ENCODE data around the gene MTMR2.
A peak's percentile ranks its signal among the peaks of the same experiment; 100 is the strongest.
"Not testable (repeated sequence)": the region's sequence is repeated elsewhere in the genome, so short reads cannot be mapped to it uniquely, and the experiment has no call there.

Gene MTMR2

DNA sequence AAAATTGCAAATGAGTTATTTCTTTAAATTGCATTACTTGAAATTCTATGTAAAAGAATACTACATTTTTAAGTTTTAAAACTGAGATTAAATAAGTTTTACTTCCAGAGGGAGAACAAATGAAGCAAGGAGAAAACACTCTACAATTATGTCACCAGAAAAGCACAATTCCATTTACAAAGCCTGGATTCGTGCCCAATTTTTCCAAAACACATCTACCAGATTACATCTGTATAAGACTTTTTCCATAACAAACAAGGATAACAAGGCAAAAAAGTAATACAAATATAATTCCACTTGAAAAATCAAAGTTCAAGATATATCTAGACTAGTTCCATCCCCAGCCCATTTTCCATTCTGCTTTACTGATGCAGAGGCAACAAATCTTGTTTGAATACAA is 40.5 kb downstream of the MTMR2 start:
- no peak for DNase-seq

DNA sequence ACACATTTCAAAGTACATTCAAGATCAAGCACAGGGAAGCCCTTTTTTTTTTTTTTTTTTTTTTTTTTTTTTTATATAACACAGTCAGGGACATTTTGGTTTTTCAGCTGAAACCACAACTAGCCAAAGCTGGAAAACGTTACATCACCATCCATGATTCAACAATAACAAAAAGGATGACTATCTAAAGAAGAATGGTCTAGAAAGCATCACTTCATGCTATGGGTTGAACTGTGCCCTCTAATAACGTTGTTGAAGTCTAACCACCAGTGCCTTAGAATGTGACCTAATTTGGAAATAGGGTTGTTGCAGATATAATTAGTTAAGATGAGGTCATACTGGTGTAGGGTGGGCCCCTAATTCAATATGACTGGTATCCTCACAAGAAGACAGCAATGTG is 46.6 kb downstream of the MTMR2 start:
- DNase-seq = no peak

DNA sequence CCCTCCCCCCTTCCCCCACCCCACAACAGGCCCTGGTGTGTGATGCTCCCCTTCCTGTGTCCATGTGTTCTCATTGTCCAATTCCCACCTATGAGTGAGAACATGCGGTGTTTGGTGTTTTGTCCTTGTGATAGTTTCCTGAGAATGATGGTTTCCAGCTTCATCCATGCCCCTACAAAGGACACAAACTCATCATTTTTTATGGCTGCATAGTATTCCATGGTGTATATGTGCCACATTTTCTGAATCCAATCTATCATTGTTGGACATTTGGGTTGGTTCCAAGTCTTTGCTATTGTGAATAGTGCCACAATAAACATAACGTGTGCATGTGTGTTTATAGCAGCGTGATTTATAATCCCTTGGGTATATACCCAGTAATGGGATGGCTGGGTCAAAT is 53.0 kb downstream of the MTMR2 start:
- DNase-seq = not testable (repeated sequence)

DNA sequence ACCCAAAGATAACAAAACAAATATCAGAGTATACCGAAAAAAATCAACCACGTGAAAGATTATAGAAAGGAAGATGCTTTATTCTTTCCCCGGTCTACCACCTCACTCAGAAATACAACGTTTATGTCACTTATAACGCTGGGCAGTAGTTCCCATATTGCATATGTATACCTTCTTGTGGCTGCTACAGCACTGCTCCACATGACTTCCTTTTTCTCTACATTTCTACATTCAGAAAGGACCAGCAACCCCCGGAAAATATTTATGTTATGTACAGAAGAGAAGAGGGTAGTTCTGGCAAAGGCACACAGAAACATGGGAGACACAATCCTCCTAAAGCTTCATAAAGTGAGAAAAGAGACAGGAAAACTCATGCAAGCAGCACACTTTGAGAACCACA is 56.8 kb downstream of the MTMR2 start:
- no peak for DNase-seq

DNA sequence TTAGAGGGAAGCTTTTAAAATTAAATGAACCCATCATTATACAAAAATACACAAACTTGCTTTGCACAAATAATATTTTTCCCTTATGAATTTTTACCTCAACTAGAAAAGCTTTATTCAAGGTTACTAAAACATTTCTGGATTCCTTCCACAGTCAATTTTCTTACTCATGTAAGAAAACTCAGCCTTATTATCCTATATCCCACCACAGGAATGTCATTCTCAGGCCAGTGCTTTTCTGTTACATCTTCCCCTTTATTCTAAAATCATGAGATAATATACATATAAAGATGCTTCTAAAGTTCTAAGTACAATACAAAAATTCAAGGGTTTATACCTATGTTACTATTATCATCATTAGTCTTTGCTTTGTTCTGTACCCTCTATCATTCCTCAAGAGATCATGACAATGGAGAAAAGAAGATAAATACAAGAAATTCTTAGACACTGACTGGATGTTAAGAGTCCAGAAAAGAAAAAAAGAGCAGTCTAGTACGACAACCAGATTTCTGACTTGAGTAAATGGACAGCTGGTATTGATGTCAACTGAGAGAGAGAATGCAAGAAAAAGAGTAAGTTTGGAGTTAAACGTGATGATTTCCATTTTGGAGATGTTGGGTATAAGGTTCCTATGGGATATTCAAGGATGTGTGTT is 60.3 kb downstream of the MTMR2 start:
- no peak for DNase-seq

DNA sequence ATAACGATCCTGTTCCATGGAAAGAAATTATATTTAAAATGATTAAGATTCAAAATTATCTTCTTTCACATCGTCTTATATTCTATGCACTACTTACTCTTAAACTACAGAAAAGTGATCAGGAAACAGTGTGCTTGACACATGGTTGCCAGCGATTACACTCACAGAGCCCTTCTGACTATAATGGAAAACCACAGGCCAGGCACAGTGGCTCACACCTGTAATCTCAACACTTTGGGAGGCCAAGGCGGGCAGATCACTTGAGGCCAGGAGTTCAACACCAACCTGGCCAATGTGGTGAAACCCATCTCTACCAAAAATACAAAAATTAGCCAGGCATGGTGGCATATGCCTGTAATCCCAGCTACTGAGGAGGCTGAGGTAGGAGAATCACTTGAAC is 63.9 kb downstream of the MTMR2 start:
- not testable (repeated sequence) for DNase-seq

DNA sequence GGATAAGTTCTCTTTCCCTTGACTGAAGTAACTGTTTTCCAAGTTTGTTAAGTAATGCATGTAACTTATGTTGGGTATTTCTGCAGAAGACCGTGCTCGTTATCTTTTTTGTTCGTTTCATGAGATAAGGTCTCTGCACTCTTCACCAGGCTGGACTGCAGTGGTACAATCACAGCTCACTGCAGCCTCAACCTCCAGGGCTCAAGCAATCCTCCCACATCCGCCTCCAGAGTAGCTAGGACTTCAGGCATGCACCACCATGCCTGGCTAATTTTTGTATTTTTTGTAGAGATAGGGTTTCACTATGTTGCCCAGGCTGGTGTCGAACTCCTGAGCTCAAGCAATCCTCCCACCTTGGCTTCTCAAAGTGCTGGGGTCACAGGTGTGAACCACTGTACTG is 69.5 kb downstream of the MTMR2 start:
- not testable (repeated sequence) for DNase-seq

DNA sequence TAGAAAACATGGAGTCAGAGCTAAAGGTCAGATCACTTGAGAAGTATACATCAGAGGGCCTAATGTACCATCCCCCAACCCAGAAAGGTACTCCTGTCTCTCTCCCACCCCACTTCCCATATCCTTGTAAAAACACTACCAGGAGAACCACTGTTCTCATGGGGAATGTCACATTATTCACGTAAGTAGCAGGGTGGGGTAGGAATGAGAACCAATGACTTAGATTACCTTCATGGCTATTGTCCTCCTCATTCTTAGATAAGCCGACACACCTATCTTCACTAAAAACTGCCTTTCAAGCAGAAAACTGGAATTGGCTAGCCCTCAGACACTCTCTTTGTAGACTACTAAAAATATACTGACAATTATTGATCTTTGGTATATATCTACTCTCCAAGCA is 70.0 kb downstream of the MTMR2 start:
- no peak for DNase-seq

DNA sequence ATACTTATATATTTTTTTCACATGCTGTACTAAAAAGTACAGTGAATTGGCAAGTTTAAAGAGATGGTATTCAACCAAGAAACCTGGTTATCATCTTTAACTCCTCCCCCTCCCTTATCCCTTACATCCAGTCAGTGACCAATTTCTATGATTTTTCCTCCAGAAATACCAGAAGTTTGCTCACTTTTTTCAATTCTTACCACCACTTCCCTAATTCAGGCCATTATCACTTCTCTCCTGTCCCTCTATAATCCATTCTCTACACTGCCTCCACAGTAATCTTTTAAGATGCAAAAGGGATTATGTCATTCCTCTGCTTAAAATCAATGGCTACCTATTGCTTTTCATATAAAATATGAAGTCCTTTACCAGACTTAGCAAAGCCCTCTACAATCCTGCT is 70.8 kb downstream of the MTMR2 start:
- DNase-seq = no peak

DNA sequence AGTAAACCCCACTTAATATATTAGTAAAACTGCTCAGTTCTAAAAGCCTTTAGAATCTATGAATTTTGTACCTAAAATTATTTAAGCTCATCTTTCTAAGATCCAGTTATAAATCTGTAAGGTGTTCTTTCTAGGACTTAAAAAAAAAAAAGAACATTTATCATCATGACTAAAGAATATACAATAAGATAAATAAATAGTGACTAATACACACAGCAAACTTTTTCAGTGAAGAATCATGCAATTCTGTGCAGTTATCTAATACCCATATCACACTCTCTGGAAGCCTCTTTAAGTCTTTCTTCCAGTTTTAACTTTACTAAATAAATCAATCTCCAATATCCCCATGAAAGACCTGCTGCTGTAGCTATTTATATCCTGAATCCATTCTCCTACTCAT is 73.8 kb downstream of the MTMR2 start:
- DNase-seq = no peak

DNA sequence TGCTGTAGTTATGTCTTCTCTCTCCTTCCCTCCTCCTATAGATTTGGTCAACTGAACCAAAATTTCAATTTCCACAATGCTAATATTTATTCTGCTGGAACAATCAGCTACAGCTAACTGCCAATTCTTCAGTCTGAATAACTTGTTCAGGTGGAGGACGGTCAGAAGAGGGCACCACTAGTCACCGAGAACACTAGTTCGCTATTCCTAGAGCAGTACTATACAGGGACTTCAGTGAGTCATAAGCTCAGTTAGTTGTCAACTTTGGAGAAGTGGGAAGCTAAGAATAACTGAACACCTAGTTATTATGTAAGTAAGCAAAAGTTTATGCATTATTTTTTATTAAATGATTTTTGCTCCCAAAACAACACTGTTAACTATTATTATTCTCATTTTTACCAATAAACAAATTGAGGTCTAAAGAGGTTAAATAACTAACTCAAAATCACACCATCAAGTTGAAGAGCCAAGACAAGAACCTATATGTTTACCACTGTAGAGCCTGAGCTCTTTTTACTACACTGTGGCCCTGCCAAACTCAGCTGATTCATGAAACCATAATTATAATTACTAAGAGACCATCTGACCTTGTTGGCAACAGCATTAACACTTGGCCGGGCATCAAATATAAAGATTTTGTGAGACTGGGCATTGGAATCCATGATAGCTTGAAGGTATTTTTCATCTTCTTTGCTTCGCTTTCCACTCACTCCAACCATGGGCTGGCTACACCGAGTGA is 74.7 kb downstream of the MTMR2 start:
- DNase-seq = no peak

DNA sequence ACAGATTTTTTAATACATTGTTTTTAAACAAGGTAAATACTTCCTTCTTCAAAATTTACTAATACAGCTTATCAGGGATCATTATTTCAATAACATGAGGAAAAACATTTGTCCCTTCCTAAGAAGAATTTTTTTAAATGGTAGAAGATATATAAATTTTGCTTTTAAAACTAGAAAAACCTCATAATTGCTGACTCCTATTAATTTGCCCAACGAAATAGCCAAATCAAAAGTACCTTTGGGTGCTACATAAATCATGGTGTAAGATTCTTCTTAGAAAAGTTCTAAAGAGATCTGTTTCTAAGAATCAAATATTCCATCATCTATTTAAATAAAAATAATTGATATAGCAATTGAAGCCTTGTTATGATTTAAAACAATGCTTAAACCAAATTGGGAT is 78.7 kb downstream of the MTMR2 start:
- no peak for DNase-seq

DNA sequence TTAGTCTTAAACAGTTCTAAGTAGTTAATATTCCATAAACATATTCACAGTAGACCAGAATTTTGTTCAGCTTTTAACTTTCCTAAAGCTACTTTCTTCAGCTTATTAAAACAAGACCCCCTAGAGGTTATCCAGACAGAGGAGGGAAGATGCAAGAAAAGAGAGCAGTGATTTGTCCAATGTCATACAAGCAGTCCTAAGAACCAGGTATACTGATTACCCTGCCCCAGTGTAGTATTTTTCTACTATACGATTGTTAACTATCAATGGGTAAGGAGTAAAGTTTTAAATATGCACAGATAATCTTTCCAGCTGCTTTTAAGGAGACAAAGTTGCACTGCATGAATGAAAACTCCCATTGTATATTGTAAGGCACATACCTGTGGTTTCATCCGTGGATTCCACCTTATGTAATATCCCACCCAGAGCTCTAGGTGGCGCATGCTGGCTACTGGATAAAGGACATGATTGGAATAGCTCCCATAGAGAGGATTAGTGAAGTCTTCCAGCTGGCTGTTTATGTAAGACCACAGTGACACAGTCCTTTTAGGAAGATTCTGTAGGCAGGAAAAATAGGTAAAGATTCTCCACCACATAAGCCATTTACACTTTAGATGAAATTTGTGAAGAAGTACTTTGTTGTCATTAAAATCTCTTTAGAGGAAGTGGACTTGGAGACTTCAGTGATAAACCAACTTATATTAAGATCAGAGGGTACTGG is 88.0 kb downstream of the MTMR2 start:
- peak; percentile 23 for DNase-seq

DNA sequence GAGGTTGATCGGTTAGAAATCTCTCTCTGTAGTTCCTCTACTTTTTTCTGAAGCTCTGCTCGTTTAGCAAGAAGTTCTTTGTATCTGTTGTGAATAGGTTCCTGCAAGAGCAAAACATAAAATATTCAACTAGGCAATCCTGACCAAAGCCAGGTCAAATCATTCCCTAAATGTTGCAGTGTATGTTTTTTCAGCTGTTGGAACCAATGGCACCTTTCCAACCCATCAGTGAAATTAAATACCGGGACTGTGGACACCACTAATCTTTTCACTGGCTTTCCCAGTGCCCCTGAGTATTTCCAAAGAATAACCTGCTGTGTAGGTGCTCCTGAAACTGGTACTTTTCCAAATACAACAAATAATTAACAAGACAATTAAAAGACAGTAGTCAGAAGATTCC is 88.6 kb downstream of the MTMR2 start:
- no peak for DNase-seq

DNA sequence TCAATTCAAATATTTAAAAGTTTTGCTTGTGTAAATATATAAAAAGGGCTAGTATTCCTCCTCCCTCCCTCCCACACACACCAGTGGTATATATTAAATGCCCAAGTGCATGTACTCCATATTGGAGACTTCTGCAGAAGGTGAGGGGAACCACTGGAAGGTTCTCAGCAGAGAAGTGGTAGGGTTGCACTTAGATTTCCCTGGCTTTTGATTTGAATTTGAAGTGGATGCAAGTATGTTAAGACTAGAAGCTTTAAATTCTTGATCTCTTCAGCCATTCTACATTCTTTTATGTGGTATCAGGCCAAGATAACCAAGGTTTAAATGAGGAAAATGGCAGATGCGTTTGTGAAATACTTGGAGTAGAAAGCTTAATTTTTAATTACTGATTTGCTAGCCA is 90.5 kb downstream of the MTMR2 start:
- no peak for DNase-seq

DNA sequence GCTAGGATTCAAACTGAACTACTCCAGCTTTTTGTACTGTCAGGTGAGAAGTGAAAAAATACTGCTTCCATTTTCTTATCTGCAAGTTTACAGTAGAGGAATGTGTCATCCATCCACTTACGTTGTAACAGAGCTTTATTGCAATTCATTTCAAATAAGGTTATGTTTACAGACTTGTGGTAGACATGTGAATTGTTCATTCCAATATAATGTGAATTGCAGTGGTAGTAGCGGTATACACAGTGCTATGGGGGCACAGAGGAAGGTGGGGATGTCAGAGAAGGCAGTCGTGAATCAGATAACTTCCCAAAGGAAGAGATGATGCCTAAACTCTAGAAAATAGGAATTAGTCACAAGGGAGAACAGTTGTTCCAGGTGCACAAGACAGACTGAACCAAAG is 91.1 kb downstream of the MTMR2 start:
- no peak for DNase-seq

DNA sequence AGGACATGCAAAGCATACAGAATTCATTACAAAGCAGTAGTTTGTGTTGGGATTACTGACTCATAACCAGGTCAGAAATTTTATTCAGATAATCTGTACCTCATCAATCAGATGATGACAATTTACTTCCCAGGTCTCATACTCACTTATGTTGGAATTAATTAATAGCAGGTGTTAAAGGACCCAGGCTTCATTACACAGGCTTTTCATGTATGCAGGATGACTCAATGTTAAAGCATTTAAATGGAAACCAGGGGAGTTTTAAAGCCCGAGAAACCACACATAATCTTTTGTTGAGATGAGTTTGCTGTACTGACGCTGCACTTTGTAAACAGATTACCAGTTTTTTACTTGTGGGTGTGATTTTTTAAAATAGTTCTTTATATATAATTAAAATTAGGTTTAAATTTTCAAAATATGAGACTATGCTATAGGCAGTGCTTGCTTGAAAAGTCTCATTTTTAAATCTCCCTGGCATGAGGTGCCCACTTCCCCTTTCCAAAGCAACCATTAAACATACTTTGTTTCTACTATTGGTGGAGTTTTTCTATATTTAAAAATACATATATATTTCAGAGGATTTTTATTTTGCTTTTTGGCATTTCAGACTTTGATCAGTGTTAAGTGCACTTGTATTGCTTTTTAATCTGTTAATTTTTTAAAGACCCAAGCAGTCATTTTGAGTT is 92.6 kb downstream of the MTMR2 start:
- no peak for DNase-seq

DNA sequence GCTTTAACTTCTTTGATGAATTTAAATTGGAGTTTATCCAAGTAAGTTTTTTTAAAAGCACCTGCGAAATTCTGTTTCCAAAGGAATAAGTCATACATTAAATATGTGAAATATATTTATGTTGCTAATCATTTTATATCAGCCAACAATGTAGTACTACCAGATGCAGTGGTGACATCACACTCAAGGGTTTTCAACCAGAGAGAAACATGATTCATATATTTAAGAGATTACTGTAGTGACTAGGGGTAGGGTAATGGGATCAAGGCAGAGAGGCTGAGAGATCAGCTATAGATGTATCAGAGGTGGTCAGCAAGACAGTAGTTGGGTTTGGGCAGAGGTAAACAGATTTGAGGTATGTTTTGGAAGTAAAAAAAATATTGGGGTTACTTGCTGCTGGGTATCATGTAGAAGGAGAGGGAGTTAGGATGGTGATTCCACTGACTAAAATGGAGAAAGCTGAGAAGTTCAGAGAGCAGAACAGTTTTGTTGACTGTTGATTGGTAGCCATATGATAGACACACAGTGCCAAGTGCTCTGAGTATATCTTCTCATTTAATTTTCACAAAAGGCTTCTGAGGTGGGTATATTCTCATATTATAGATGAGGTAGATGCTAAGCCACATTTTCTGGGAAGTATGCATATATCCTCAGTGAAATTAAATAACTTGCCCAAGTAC is 94.2 kb downstream of the MTMR2 start:
- DNase-seq = no peak

DNA sequence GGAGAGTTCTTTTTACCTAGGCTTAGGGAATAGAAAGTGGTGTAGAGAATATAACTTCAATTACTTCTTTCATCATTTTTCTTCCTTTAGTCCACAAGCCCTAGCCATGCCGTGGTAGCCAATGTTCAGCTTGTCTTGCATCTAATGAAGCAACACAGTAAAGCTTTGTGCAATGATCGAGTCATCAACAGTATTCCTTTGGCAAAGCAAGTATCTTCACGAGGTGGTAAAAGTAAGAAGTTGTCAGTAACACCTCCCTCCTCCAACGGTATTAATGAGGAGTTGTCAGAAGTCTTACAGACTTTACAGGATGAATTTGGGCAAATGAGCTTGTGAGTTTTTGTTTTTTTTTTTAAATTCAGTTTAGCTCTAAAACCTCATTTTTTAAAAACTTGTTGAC is 96.2 kb downstream of the MTMR2 start:
- no peak for DNase-seq

DNA sequence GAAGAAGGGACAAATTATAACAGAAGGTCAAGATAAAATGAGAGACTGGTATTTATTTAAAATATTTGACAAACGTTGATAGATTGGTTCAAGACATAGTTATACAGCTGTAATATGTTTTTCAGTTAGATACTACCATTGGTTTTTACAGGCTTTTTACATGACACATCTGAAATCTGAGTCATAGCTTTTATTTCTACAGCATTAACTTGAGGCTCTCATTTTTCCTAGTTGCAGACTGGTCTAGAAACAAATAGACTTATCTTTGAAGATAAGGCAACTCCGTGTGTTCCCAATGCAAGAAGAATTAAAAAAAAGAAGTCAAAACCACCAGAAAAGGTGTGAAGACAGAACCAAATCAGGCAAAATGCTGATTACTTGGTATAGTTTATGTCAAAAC is 102.3 kb downstream of the MTMR2 start:
- no peak for DNase-seq

DNA sequence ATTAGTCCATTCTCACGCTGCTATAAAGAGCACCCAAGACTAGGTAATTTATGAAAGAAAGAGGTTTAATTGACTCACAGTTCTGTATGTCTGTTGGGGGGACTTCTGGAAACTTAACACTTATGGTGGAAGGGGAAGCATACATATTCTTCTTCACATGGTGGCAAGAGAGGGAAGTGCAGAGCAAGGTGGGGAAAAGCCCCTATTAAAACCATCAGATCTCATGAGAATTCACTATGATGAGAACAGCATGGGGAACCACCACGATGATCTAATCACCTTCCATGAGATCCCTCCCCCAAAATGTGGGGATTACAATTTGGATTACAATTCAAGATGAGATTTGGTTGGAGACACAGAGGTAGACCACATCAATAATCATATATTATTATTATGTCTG is 107.9 kb downstream of the MTMR2 start:
- DNase-seq = no peak

DNA sequence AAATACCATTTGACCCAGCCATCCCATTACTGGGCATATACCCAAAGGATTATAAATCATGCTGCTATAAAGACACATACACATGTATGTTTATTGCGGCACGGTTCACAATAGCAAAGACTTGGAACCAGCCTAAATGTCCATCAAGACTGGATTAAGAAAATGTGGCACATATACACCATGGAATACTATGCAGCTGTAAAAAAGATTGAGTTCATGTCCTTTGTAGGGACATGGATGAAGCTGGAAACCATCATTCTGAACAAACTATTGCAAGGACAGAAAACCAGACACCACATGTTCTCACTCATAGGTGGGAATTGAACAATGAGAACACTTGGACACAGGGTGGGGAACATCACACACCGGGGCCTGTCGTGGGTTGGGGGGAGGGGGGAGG is 112.9 kb downstream of the MTMR2 start:
- DNase-seq = not testable (repeated sequence)

DNA sequence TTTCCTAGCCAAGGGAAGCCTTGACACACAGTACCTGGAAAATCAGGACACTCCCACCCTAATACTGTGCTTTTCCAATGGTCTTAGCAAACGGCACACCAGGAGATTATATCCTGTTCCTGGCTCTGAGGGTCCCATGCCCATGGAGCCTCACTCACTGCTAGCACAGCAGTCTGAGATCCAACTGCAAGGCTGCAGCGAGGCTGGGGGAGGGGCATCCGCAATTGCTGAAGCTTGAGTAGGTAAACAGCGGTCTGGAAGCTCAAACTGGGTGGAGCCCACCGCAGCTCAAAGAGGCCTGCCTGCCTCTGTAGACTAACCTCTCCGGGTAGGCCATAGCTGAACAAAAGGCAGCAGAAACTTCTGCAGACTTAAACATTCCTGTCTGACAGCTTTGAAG is 117.4 kb downstream of the MTMR2 start:
- DNase-seq = not testable (repeated sequence)
